DMS153 (cell line): Measurements from ENCODE around the gene CLTCL1.
"Not testable (repeated sequence)": the region's sequence is repeated elsewhere in the genome, so short reads cannot be mapped to it uniquely, and the experiment has no call there.

Experiments
- DNase-seq: peaks from one replicate; lab custom pipeline; 2025; lab: John Stamatoyannopoulos, UW

The CLTCL1 gene

DNA sequence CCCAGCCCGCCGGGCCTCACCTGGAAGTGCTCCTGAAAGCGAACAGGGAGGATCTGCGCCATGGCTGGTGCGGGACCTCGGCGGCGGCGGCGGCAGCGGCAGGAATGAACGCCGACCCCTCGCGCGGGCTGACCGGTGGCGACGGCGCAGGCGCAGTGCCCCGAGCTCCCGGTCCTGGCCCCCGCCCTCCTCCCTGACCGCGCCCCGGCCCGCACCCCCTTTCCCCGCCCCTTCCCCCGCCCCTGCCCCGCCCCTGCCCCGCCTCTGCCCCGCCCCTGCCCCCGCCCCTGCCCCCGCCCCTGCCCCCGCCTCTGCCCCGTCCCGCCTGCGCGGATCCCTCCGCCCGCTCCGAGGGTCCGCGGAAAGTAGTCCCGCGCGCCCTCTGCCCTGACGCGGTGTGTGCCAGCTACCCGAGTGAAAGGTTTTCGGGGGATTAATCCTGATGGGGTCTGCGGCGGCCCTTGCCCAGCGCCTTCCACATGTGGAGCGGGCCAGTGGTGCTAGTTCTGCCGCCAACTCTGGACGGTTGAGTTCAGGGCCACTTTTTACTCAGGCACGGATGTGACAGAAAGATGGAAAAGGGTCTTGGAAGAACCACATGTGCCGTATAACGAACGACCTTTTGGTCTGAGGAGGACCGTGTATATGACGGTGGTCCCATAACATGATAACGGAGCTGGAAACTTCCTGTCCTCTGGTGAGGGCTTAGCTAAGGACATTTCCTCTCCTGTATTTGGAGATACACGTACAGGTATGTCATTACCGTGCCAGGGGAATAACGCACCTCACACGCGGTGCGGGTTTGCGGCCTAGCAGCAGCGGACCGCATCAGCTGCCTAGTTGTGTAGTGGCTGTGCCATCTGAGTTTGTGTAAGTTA, at the start of gene CLTCL1:
Gene CLTCL1, minus strand, starts transcription at position 140 of the 878 bp plus-strand sequence. Its CDS starts 78 bp downstream, at position 62.
- peak; percentile 23 for DNase-seq

DNA sequence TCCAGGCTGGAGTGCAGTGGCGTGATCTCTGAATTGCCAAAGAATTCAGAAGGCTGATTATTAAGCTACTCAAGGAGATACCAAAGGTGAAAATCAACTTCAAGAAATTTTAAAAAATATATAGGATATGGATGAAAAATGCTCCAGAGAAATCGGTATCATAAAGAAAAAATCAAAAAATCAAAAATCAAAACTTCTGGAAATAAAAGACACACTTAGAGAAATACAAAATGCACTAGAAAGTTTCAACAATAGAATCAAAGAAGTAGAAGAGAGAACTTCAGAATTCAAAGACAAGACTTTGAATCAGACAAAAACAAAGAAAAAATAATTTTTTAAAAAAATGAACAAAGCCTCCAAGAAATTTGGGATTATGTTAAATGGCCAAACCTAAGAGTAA, 45.6 kb upstream of the CLTCL1 start:
- DNase-seq = no peak

DNA sequence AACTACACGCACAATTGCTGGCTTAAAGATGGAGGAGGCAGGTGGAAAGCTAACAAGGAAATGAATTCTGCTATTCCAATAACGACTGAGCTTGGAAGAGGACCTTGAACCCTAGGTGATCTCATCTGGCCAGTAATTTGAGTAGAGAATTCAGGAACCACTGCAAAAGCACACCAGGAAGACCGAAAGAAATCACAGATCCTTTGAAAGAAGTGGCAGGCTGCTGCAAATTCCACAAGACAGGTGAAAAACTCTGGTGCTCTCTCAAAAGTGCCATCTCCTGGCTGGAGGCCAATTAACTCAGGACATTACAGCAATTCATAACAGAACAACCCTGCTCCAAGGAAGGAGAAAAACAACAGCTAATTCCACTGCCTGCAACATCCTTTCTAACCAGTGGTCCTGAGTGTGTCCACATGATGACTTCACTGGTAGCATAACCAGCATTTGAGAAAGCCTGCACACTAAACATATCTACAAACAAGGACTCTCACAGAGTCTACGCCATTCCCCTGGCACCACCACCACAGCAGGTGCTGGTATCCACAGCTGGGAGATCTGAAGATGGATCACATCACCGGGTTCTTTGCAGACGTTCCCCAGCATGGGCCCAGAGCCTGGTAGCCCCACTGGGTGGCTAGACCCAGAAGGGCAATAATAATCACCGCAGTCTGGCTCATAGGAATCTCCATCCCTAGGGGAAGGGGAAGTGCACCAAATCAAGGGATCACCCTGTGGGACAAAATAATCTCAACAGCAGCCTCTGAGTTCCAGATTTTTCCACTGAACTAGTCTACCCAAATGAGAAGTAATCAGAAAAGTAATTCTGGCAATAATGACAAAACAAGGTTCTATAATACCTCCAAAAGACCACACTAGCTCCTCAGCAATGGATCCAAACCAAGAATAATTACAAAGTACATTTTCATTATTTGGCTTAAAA, 44.9 kb upstream of the CLTCL1 start:
- DNase-seq = no peak

DNA sequence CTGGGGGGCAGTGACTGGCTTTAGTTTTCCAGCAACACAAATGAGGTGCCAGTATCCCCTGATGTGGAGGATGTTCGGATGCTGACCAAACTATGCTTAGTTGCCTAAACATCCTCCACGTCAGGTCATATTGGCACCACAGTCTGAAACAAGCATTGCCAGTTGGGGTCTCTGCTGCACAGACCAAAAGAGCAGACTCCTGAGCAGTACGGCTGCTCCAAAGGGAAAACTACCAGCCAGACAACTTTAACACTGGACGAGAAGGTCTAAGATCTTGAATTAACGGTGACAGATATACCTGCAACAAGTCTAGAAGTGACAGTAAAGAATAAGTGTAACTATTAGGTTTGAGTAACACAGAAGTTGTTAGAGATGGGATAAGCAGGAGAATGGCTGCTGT, 40.5 kb upstream of the CLTCL1 start:
- DNase-seq = no peak

DNA sequence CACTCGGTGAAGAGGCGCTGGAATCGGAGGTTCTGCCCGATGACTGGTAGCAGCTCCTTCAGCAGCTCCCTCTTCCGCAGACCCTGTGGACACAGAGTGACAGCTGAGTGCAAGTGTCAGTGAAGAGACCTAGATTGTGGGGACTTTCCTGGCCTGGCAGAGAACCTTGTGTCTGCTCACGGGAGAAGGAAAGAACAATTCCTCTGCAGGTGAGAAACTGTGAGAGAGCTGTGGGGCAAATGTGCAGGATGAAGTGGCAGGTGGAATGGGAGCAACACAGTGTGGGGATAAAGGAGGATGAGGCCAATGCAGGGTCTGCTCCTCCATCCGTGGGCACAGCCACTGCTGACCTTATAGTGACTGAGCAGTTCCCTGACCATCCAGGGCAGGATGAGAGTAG, 40.0 kb upstream of the CLTCL1 start:
- DNase-seq = no peak

DNA sequence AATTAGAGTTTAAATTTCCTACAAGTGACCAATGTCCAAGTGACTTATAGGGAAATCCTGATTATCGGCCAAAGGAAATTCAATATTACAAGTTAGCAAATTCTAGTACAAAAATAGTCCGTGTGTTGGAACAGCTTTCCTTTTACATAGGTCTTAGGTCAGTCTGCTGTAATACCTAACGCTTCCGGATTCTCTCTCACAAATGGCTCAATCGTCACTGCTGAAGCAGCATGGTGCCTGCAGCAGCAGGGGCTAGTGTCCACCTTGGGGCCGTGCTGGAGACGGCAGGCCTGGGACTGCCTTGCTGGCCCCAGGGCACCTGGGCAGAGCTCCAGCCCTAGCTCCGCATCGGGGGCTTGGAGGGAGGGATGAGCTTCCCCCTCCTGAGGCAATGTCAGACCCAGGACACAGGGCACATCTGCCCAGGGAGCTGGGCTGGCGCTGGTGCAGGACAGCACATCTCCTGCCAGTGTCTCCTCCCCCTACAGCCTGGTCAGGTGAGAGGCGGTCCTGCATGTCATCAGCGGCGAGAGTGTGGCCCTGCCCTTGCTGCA, 39.4 kb upstream of the CLTCL1 start:
- DNase-seq = no peak

DNA sequence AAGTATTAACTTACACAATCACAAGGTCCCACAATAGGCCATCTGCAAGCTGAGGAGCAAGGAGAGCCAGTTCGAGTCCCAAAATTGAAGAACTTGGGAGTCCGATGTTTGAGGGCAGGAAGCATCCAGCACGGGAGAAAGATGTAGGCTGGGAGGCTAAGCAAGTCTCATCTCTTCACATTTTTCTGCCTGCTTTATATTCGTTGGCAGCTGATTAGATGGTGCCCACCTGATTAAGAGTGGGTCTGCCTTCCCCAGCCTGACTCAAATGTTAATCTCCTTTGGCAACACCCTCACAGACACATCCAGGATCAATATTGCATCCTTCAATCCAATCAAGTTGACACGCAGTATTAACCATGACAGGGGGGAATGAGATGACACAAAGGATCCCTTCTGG, 38.7 kb upstream of the CLTCL1 start:
- not testable (repeated sequence) for DNase-seq

DNA sequence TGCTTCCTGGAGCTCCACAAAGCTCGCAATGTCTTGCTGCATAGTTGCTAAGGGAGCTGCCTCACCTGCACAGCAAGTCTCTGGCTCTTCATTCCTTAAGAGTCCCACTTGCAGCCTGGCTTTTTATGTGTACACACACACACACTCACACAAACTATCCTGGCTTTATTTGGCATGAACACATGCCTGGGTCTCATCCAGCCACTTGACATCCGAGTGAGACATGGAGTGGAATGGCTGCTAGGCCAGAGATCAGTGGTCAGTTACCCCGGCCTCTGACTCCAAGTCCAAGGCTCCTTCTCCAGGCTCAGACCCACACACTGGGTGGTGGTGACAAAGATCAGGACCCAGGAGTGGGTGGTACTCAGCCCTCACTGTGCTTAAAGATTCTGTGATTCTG, 37.9 kb upstream of the CLTCL1 start:
- DNase-seq = no peak

DNA sequence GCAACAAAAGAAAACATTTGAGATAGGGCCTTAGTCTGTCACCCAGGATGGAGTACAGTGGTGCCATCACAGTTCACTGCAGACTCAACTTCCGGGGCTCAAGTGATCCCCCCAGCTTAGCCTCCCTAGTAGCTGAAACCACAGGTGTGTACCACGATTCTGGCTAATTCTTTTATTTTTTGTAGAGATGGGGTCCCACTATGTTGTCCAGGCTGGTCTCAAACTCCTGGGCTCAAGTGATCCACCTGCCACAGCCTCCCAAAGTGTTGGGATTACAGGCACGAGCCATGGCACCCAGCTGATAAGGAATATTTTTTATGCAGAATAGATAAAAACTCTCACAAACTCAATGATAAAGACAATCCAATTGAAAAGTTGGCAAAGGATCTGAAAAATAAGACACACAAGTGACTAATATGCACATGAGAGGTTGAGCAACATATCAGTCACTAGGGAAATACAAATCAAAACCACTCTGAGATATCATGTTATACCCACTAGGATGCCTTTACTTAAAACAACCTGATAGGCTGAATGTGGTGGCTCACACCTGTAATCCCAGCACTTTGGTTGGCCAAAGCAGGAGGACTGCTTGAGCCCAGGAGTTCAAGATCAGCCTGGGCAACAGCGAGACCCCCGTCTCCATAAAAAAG, 33.9 kb upstream of the CLTCL1 start:
- DNase-seq = no peak

DNA sequence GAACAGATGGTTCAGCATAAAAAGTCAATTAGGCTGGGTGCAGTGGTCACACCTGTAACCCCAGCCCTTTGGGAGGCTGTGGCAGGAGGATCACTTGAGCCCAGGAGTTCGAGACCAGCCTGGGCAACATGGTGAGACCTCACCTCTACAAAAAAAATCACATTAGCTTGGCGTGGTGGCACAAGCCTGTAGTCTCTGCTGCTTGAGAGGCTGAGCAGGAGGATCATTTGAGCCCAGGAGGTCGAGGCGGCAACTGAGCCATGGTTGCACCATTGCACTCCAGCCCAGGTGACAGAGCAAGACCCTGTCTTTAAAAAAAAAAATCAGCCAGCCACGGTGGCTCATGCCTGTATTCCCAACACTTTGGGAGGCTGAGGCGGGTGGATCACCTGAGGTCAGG, 31.9 kb upstream of the CLTCL1 start:
- not testable (repeated sequence) for DNase-seq

DNA sequence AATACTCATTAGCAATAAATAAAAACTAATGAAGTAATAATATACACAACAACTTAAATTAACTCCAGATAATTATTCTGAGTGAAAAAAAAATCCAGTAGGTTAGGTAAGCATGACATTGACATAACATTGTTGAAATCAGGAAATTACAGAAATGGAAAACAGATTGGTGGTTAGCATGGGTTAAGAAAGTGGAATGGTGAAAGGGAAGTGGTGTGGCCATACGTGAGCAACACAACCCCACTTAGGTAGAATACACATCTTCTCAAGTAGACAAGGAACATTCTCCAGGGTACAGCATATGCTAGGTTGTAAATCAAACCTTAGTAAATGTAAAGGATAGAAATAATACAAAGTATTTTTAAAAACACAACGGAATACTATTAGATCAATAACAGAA, 30.2 kb upstream of the CLTCL1 start:
- DNase-seq = no peak

DNA sequence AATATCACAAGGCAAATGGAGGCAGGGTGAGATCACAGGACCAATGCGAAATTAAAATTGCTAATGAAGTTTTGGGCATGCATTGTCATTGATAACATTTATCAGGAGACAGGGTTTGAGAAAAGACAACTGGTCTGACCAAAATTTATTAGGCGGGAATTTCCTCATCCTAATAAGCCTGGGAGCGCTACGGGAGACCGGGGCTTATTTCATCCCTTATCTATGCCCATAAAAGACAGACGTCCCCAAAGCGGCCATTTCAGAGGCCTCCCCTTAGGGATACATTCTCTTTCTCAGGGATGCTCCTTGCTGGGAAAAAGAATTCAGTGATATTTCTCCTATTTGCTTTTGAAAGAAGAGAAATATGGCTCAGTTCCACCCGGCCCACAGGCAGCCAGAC, 28.6 kb upstream of the CLTCL1 start:
- DNase-seq = not testable (repeated sequence)

DNA sequence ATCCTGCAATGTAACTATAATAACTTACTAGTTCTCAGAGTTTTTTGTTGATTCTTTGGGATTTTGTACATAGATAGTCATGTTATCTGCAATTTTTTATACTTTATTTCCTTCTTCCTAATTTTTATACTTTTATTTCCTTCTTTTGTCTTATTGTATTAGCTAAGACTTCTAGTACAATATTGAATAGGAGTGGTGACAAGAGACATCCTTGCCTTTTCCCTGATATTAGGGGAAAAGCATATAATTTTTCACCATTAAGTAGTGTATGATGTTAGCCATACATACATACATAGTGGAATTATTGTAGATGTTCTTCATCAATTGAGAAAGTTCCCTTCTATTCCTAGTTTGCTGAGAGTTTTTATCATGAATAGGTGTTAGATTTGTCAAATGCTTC, 27.8 kb upstream of the CLTCL1 start:
- DNase-seq = no peak

DNA sequence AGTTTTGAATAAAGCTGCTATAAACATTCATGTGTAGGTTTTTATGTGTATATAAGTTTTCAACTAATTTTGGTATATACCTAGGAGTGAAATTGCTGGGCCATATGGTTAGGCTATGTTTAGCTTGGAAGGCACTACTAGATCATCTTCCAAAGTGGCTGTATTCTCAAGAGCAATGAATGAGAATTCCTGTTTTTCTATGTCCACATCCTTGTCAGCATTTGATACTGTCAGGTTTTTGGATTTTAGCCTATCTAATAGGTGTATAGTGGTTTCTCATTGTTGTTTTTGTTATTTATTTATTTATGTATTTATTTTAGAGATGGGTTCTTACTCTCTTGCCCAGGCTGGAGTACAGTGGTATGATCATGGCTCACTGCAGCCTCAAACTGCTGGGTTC, 26.3 kb upstream of the CLTCL1 start:
- DNase-seq = no peak

DNA sequence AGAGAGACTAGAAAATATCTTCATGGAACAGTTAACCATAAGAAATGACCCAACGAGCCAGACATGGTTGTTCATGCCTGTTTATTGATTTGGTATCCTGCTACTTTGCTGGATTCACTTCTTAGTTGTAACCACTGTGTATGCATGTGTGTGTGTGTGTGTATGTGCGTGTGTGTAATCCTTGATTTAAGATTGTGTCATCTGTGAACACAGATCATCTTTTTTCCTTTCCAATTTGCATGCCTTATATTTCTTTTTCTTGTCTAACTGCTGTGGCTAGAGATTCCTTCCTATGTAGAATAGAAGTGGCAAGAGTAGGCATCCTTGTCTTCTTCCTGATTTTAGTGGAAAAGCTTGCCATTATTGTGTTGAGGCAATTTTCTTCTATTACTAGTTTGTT, 16.4 kb upstream of the CLTCL1 start:
- DNase-seq = no peak

DNA sequence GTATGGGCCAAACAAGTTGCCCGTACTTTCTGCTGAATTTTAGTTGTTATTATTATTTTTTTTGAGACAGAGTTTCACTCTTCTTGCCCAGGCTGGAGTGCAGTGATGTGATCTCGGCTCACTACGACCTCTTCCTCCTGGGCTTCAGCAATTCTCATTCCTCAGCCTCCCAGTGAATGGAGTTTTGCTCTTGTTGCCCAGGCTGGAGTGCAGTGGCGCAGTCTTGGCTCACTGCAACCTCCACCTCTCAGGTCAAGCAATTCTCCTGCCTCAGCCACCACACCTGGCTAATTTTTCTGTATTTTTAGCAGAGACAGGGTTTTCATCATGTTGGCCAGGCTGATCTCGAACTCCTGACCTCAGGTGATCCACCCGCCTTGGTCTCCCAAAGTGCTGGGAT, 15.0 kb upstream of the CLTCL1 start:
- DNase-seq = not testable (repeated sequence)

DNA sequence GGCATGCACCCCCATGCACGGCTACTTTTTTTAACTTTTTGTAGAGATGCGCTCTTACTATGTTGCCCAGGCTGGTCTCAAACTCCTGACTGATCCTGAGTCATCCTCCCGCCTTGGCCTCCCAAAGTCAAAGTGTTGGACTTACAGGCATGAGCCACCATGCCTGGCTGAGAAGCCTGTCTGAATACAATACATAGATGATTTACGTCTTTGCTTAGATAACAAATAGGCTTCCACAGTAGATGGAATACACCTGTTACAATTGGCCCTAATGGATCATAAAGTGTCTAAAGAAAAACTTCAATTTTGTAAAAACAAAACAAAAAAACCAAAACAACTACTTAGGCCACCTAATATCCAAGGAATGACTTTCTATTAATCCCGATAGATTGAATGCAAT, 13.0 kb upstream of the CLTCL1 start:
- DNase-seq = no peak

DNA sequence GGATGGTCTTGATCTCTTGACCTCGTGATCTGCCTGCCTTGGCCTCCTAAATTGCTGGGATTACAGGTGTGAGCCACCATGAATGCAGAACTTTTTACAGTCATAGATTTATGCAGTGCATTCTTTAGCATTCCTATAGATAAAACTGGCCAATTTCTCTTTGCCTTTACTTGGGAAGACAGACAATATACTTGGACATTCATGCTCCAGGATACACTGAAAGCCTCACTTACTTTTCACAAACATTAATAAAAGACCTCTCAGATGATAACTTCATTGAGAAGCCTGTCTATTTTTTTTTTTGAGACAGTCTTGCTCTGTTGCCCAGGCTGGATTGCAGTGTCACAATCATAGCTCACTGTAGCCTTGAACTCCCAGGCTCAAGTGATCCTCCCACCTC, 12.3 kb upstream of the CLTCL1 start:
- DNase-seq = no peak

DNA sequence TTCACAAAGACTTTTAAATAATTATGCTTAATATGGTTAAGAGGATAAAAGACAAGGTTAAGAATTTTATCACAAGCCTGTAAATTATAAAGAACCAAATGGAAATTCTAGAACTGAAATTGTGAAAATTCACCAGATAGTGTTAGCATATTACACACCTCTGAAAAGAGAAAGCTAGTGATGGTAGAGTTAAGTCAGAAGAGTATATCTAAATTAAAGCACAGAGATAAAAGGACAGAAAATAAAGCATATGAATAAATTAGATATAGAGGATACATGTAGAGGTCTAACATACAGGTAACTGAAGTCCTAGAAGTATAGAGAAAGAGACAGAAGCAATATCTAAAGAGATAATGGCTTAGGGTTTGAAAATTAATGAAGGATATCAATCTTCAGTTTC, 4.2 kb upstream of the CLTCL1 start:
- DNase-seq = no peak

DNA sequence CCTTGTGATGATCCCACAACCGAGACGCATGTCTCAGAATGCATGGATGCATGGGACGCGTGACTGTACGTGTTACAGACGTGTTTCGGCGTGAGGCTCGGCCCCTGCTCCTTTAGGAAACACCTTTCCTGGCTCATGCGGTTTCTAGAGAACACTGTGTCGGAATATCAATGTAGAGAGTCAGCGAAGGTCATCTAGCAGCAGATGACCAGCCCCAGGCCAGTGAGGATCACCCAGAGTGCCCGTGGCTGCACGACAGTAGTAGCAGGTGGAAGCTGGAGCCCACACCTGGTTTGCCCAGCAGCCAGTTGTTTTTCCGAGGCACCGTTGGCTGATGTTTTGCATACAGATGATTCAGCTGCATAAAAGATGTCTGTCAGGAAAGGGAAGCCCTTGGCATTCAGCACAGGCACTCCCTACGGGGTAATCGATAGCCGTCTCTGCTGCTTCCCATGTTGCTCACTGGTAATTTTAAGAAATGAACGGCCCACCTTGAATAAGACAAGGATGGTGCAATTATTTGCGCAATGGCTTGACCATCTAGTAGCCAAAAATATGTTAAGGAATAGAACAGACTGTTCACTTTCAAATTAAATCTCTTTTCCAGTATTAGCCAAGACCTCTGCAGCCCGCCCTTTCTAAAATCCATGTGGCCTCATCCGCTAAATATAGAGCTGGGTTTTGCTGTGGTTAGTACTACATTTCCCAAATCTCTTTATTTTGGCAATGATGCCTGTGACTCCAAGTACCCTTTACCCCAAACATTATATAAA, 1.1 kb upstream of the CLTCL1 start:
- DNase-seq = peak; percentile 23

DNA sequence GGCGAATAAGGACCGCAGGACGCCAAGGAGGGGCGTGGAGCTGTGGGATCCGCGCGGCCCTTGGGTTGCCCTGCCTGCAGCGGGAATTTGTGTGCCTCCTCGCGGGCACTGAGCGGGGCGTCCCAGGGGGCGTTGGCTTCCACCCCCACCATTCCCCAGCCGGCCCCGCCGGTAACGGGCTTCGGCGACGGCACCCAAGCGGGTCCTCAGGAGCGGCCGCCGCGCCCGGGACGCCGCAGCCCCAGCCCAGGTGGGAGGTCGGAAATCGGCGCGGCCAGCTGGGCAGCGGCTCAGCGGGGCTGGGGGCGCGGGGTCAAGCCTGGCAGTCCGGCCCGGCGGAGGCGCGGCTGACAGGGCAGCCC, 320 bp downstream of the CLTCL1 start:
- no peak for DNase-seq
